NCI-H748 treated with DMSO at 0.1 percent for 48 hours (cell line): ENCODE results near the gene BEGAIN.

ENCODE experiments used
- DNase-seq: peaks from one replicate; lab custom pipeline; 2025; lab: John Stamatoyannopoulos, UW

BEGAIN gene

DNA sequence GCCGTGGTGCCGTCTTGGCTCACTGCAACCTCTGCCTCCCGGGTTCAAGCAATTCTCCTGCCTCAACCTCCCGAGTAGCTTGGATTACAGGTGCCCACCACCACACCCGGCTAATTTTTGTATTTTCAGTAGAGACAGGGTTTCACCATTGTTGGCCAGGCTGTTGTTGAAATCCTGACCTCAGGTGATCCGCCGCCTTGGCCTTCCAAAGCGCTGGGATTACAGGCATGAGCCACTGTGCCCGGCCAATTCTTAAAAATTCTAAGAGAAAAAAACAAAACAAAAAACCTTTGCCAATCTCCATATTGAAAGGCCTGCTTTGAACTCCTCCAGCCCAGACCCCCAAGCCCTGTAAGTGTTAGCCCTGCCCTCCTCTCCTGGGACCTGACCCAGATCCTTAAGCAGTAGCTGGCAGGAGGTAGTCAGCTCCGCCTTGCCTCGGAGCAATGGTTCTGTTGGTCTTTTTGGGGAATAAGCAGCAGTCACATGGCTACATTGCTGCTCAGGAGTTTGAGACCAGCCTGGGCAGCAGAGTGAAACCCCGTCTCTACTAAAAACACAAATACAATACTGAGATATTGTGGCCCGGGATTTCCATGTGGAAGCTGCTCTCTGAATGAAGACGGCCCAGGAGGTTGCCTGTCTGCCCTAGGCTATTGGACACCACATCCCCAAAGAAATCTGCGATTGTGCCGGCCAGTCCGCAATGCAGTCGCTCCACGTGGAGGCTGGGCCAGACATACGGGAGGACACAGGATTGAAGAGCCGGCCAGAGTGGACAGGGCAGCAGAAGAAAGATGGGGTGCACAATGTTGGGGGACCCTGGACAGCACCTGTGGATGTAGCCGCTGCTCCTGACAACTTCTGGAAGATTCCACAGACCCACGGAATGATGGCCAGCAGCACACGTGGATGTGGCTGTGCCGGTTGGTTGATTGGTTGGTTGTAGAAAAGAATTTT, 28.8 kb upstream of the BEGAIN start:
- DNase-seq, result no peak

GRCh38 chr14:100614803-100615202, 27.6 kb upstream of the BEGAIN start:
- no peak for DNase-seq

GRCh38 chr14:100612986-100613385, 25.8 kb upstream of the BEGAIN start:
- DNase-seq, result no peak

DNA sequence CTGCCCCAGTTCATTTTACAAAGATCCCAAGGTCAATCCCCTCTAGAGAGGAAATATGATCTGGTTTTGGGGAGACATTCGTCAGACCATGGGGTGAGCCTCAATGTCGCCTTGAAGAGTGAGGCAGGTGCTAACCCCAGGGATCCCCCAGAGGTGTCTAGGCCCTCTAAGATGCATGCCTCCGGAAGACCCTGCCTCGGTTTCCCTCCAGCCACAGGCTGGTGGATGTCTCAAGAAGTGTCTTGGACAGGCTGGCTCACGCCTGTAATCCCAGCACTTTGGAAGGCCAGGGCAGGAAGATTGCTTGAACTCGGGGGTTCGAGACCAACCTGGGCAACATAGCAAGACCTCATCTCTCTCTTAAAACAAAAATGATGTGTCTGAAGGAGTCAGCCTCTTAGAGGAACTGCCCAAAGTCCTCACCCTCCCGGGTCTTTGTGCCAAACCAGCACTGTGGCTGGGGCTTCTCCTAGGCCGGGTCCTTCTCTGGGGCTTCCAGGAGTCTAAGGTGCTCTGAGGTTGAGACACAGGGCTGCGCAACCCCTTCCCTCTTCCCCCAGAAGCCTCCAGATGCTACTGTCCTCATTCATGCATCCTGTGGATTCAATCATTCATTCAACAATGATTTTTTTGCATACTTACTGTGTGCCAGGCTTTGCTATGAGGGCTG, 24.7 kb upstream of the BEGAIN start:
- DNase-seq, result no peak

DNA sequence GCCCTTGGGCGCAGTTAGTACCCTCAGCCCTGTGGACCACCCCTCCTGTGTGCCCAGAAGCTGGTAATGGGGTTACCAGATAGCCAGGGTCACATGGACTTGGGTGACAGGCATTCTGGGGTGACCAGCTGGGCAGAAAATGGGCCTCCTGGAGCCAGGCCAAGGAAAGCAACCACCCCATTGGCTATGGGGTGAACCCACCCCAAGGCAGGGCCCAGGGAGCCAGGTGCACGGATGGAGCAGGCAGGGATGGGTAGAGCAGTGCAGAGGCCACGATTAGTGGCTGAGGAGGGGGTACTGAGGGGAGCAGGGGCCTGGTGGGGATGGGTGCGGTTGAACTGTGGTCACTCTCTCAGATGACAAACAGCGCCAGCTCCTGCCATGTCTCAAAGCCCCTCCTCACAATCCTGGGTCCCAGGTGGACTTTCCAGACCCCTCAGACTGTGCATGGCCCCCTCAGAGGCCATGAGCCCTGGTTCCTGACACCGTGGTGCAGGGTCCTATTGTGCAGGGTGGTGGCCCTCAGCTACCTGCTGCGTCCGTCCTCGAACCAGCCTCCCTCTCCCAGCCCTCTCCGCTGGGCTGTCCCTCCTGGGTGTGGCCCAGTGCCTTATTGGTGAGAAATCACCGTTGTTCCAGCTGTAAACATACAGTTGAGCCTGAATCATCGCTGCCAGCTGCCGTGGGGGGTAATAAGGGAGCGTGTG, 23.4 kb upstream of the BEGAIN start:
- DNase-seq, result no peak

DNA sequence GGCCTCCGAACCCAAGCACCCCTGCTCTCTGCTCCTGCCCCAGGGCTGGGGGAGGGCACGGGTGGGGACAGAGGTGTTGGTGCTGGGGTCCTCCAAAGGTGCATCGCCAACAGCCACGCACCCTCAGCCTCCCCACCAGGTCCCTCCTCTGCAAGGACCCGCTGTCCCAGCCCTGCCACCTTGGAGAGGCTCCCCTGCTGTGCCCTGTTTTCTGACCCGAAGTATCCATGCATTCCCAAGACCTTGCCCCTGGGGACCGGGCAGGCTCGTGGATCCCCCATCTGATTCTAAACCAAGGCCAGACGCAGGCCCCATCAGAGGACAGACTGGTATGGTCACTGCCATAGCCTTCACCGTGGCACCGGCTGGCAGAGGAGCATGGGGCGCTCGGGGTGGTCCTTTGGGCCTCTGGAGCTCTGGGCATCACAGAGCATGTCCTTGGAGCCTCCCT, 22.7 kb upstream of the BEGAIN start:
- no peak for DNase-seq

GRCh38 chr14:100609331-100609870, 22.2 kb upstream of the BEGAIN start:
- DNase-seq, result no peak

GRCh38 chr14:100608586-100609330, 21.5 kb upstream of the BEGAIN start:
- no peak for DNase-seq

GRCh38 chr14:100608064-100608463, 20.8 kb upstream of the BEGAIN start:
- no peak for DNase-seq

GRCh38 chr14:100607611-100607956, 20.4 kb upstream of the BEGAIN start:
- no peak for DNase-seq

- DNase-seq, result no peak
Observed at GRCh38 chr14:100606687-100607610, 19.7 kb upstream of the BEGAIN start.

- DNase-seq, result no peak
Observed at GRCh38 chr14:100605706-100606686, 18.8 kb upstream of the BEGAIN start.

DNA sequence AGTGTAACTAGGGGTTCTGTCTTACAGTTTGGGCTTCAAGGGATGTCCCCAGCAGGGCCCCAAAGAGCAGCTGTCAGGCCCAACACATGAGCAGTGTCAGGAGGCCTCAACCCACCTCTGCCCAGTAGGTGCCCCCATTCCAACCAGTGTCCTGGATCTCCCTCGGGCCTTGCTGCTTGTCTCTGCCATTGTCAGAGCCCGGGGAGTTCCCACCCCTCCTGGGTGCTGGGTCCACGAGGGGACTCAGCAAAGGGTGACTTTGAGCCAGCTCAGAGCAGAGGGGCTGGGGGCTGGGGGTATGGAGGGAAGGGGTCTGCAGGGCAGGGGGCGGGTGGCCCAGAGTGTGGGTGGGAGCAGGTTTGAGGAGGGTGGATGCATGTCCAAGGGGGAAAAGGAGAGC, 18.0 kb upstream of the BEGAIN start:
- DNase-seq, result no peak

DNA sequence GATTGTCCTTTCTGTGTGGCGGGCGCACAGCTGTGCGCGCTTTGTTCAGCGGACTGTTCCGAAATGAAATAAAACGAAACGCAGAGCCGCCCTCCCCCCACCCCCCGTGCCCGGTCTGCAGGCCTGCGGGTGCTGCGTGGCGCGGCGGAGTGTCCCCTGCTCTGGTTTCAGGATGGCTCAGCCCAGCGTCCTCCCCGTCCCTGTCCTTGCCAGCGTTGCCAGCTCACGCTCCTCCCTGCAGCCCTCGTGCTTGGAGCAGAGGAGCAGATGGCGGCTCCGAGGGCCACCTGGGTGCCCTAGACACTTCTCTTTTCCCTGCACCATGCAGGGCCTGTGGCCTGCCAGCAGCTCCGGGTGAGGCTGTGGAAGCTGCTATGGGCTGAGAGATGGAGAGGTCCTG, 17.5 kb upstream of the BEGAIN start:
- no peak for DNase-seq

DNA sequence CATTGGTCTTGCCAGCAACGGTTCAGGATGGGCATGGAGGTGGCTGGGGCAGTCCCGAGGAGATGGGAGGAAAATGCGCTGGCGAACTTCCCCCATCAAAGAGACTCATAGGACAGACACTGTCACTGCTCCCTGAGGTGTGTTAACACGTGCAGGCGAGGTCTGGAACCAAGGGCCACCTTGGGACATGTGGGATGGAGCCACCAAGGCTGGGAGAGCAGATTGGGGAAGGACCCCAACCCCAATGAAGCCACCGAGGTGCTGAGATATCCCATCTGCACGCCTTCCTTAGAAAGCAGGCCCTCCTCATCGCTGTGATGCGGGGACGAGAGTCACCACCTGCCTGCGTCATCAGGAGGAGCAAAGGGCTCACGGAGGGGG, 16.9 kb upstream of the BEGAIN start:
- no peak for DNase-seq

DNA sequence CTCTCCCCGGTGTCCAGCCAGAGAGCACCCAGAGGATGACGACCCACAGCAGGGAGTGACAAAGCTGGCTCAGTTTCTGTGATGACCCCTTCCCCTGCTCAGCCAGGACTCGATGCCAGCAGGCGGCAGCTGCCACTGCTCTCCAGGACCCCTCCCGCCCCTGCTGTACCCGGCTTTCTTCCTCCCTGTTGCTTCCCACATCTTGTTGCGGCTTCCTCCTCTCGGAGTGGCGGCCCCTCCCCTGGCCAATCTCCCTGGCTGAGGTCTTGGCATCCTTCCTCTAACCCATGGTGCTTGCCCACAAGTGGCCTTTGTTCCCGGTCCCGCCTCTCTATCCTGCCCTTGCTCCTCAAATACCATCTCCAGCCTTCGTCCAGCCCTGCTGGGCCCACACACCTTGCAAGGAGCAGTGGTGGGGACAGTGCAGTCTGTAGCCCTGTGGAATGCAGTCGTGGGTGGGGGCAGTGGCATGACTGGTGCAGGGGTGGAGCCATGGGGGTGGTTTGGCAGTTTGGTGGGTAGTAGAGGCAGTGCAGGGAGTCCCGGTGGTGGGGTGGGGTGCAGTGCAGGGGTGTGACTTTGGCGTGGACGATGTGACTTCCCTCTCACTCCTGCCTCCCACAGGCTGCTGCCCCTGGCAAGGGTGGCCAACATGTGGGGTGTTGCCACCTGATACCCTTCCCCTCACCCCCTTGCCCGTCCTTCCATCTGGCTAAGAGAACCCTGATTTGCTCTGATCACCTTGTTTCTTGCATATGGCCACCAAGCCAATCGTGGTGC, 16.3 kb upstream of the BEGAIN start:
- no peak for DNase-seq

GRCh38 chr14:100602621-100603230, 15.5 kb upstream of the BEGAIN start:
- no peak for DNase-seq

GRCh38 chr14:100601914-100602313, 14.7 kb upstream of the BEGAIN start:
- no peak for DNase-seq
